G401 (cell line): ENCODE measurements around the gene TMEM253. TPM values are rescaled to one million over a fixed set of nuclear protein-coding genes. Genes with fewer than 3 reads are reported as not detected.

Source experiments
- DNase-seq: peaks from one replicate; pipeline ENCODE4 v3.0.0-alpha.2; 2015; ENCODE audit warnings: low spot score
- in situ Hi-C: cut with HindIII; loops from 2 replicates; pipeline ENCODE4 v1.10.0; 2016; ENCODE audit warnings: low sequenced_read_pairs, mixed read lengths
- total RNA-seq: library from RNA; depleted of rRNA; stranded (reverse); fragments of >200 nt; shearing (Covaris generic); gene quantifications from 2 replicates; pipeline ENCODE4 v1.2.3, GENCODE V29; 2014; rRNA removed

Gene TMEM253
- total RNA-seq, 1 experiment from 2014 or later, result not detected

DNA sequence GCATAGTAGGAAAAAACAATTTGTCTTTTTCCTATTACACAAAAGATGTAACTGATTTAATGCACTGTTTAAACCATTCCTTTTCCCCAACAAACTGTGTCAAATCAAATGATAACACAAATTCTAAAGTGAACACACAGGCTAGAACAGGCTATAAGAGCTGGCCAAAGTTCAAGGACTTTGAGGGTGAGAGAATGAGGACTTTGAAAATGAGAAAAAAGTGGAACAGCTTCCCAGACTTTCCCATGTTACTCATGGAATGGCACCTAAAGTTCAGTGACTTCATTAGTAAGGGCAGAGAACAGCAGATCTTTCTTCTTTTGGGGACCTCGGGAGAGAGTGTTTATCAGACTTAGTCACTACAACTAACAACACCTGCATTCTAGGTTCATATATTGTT lies 22.6 kb downstream of the TMEM253 start:
- DNase-seq, result no peak
- in situ Hi-C loops, result no loop called here

DNA sequence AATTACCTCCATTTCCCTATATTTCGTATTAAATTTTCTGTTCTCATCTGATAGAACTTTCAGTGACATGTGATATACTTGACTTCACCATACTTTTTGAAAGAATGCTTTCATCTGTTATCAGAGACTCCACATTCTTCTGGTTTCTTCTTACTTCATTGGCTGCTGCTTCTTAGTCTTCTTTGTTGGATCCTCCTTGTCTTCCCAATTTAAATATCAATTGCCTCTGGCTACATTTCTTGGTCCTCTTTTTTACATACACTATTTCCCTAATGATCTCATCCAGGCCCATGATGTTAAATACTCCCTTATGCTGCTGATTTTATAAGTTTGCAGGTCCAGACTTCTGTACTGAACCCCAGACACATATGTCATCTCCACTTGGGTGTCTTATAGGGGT lies 33.0 kb downstream of the TMEM253 start:
- in situ Hi-C loops, result no loop called here

DNA sequence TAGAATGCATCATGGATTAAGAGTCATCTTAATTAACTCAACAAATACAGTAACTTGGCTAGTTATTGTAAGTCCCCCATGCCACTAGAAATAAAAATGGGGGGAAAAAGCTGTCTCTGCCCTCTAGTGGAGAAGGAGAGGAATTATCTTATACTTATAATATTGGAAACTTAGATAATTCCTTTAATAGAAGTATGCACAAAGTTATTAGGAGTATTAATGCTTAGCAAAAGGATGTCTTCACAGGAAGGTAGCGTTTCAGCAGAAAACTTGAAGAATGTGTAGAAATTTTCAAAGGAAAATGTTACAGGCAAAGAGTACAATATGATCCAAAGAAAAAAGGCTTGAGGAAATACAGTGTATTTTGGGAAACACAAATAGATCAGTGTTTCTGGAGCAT lies 35.2 kb downstream of the TMEM253 start:
- in situ Hi-C loops, result no loop called here
- peak; percentile 30 for DNase-seq

More for the DNA sequence above, 33.0 kb downstream of the TMEM253 start:
- no peak for DNase-seq

DNA sequence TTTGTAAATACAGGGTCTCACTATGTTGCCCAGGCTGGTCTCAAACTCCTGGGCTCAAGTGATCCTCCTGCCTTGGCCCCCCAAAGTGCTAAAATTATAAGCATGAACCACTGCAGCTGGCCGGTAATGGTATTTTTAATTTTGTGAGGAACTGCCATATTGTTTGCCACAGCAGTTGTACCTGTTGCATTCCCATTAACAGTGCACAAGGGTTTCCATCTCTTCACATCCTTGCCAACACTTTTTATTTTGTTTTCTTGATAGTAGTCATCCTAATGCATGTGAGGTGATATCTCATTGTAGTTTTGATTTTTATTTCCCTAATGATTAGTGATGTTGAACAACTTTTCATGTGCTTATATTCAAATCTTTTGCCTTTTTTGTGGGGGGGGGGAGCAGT lies 41.5 kb downstream of the TMEM253 start:
- in situ Hi-C loops, result no loop called here

DNA sequence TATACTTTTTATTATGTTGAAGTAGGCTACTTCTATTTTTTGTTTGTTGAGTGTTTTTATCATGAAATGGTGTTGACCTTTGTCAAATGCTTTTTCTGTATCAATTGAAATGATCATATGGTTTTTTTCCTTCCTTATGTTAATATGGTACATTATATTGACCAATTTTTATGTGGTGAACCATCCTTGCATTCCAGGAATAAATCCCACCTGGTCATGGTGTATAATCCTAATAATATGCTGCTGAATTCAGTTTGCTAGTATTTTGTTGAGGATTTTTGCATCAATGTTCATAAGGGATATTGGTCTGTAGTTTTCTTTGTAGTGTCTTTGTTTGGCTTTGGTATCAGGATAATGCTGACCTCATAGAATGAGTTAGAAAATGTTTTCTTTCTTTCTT lies 44.6 kb downstream of the TMEM253 start:
- no peak for DNase-seq
- in situ Hi-C loops, result no loop called here

More for the DNA sequence above, 41.5 kb downstream of the TMEM253 start:
- no peak for DNase-seq

DNA sequence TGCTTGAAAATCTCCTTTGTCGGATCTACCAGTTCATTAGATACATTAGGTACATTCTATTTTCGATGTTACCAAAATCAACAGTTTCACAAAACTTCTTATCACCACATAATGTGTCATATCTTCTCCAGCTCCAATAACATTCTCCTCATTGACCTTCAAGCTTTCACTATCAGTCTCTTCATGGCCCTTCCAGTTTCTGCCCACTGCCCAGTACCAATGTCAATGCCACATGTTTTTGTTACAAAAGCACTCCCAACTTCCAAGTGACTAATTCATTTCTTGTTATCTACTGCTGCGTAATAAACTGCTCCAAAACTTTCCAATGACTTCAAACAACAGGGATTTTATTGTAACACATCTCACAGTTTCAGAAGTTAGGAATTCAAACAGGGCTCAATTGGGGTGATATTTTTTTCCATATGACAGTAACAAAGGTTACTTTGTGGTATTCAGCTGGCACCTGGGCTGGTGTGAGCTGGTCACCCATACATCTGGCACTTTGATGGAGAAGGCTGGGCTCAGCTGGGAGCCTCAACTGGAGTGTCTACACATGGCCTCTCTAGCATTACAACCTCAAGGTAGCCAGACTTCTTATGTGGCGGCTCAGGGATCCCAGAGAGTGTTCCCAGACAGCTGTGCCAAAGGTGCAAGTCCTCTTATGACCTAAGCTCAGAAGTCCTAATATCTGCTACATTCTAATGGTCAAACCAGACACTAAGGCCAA lies 48.9 kb downstream of the TMEM253 start:
- DNase-seq, result no peak
- in situ Hi-C loops, result no loop called here

Other genes starting within 250 kb of the TMEM253 start
- gene RNASE3, start 209.7 kb upstream of the TMEM253 start, total RNA-seq, result not detected in 2 replicates
- not detected in 2 replicates for gene RNASE2, start 145.6 kb upstream of the TMEM253 start, total RNA-seq
- gene METTL17, start 111.1 kb upstream of the TMEM253 start, total RNA-seq, result 88.2 and 157 TPM in 2 replicates
- gene SLC39A2, start 101.8 kb upstream of the TMEM253 start, total RNA-seq, result not detected in 2 replicates
- 28.6 and 40.4 TPM in 2 replicates for gene NDRG2, start 76.0 kb upstream of the TMEM253 start, total RNA-seq
- not detected in 2 replicates for gene TPPP2, start 70.8 kb upstream of the TMEM253 start, total RNA-seq
- not detected in 2 replicates for gene RNASE13, start 66.3 kb upstream of the TMEM253 start, total RNA-seq
- not detected in 2 replicates for gene RNASE7, start 58.7 kb upstream of the TMEM253 start, total RNA-seq
- gene RNASE8, start 43.2 kb upstream of the TMEM253 start, total RNA-seq, result not detected in 2 replicates
- 48.6 and 50.3 TPM in 2 replicates for gene ARHGEF40, start 30.8 kb upstream of the TMEM253 start, total RNA-seq
- 29.4 and 45.8 TPM in 2 replicates for gene ZNF219, start 2.4 kb upstream of the TMEM253 start, total RNA-seq
- 0.71 TPM in 1 of 2 replicates, not detected in the other for gene OR5AU1, start 55.0 kb downstream of the TMEM253 start, total RNA-seq
- 1,370 and 1,766 TPM in 2 replicates for gene HNRNPC, start 168.4 kb downstream of the TMEM253 start, total RNA-seq
- 0.18 TPM in 1 of 2 replicates, not detected in the other for gene RPGRIP1, start 179.0 kb downstream of the TMEM253 start, total RNA-seq